HepG2 (cell line): ENCODE measurements around the gene C6orf132. TPM values are rescaled to one million over a fixed set of nuclear protein-coding genes. Genes with fewer than 3 reads are reported as not detected.

ENCODE experiments used
- ADNP ChIP-seq: sonication (generic); formaldehyde crosslinking; IDR thresholded peaks from 2 replicates; pipeline ENCODE4 v1.4.0; 2020; ENCODE audit warnings: missing genetic modification reagents
- ARNTL ChIP-seq: sonication (generic); formaldehyde crosslinking; IDR thresholded peaks from 2 replicates; pipeline ENCODE4 v1.4.0; 2020; ENCODE audit warnings: mild to moderate bottlenecking, missing genetic modification reagents
- FOXA3 ChIP-seq: IDR thresholded peaks from 2 replicates; pipeline ENCODE4 v1.6.1; 2016; ENCODE audit warnings: missing genetic modification reagents, missing compliant biosample characterization
- NR2F2 ChIP-seq: IDR thresholded peaks from 2 replicates; pipeline ENCODE4 v1.6.1; 2012; ENCODE audit warnings: low read depth, inconsistent platforms, borderline replicate concordance
- POGK ChIP-seq: sonication (generic); formaldehyde crosslinking; conservative IDR thresholded peaks from 2 replicates; pipeline ENCODE4 v1.8.0; 2022; ENCODE audit warnings: mild to moderate bottlenecking, moderate library complexity, missing genetic modification reagents
- SAP130 ChIP-seq: IDR thresholded peaks from 2 replicates; pipeline ENCODE4 v1.6.1; 2016; ENCODE audit warnings: low read depth
- SMC3 ChIP-seq: IDR thresholded peaks from 2 replicates; pipeline ENCODE4 v1.6.1; 2011; ENCODE audit warnings: low read length, improper control_type of control experiment
- SMYD3 ChIP-seq: sonication (generic); formaldehyde crosslinking; IDR thresholded peaks from 2 replicates; pipeline ENCODE4 v1.8.1; 2023; ENCODE audit warnings: mild to moderate bottlenecking, missing genetic modification reagents
- SOX13 ChIP-seq, 3 experiments: fragments of 450-650 bp in 1 of 3; sonication (generic) in 1 of 3; formaldehyde crosslinking in 1 of 3; IDR thresholded peaks in 2 of 3; conservative IDR thresholded peaks in 1 of 3; 2 replicates each; pipeline versions ENCODE4 v1.5.0 to v1.6.1; 2016 to 2020; ENCODE audit warnings: antibody characterized with exemption in 1 of 3, mild to moderate bottlenecking in 1 of 3, missing compliant biosample characterization in 1 of 3, missing genetic modification reagents in 1 of 3, moderate library complexity in 1 of 3
- TFDP2 ChIP-seq: sonication (generic); formaldehyde crosslinking; IDR thresholded peaks from 2 replicates; pipeline ENCODE4 v1.4.0; 2020; ENCODE audit warnings: missing genetic modification reagents
- THRA ChIP-seq: sonication (generic); formaldehyde crosslinking; IDR thresholded peaks from 2 replicates; pipeline ENCODE4 v1.4.0; 2020; ENCODE audit warnings: missing genetic modification reagents, borderline replicate concordance
- ZNF121 ChIP-seq: sonication (generic); formaldehyde crosslinking; IDR thresholded peaks from 2 replicates; pipeline ENCODE4 v1.5.0; 2020; ENCODE audit warnings: mild to moderate bottlenecking, missing genetic modification reagents
- ZNF337 ChIP-seq: sonication (generic); formaldehyde crosslinking; IDR thresholded peaks from 2 replicates; pipeline ENCODE4 v1.5.1; 2020; ENCODE audit warnings: missing genetic modification reagents, low read depth, mild to moderate bottlenecking, borderline replicate concordance
- ZNF567 ChIP-seq: sonication (generic); formaldehyde crosslinking; IDR thresholded peaks from 2 replicates; pipeline ENCODE4 v1.8.1; 2023; ENCODE audit warnings: mild to moderate bottlenecking, missing genetic modification reagents, borderline replicate concordance
- ZNF580 ChIP-seq: IDR thresholded peaks from 2 replicates; pipeline ENCODE4 v1.6.1; 2016; ENCODE audit warnings: low read depth, borderline replicate concordance
- ZNF644 ChIP-seq: IDR thresholded peaks from 2 replicates; pipeline ENCODE4 v1.6.1; 2016; ENCODE audit warnings: low read depth
- ZNF670 ChIP-seq: sonication (generic); formaldehyde crosslinking; IDR thresholded peaks from 2 replicates; pipeline ENCODE4 v1.8.0; 2022; ENCODE audit warnings: mild to moderate bottlenecking, missing genetic modification reagents, borderline replicate concordance
- ZSCAN30 ChIP-seq: sonication (generic); formaldehyde crosslinking; IDR thresholded peaks from 2 replicates; pipeline ENCODE4 v1.5.0; 2020; ENCODE audit warnings: mild to moderate bottlenecking, missing genetic modification reagents
- polyA plus RNA-seq, 8 experiments: library from polyadenylated mRNA; depleted of rRNA in 3 of 8; stranded (reverse) in 7 of 8; unstranded in 1 of 8; fragments of >200 nt; fragmentation: Illumina TruSeq in 4 of 8; extraction: Trizol in 4 of 8; gene quantifications; 2 replicates each; pipeline versions ENCODE4 v1.2.1 to v1.2.3, GENCODE V29; 2011 to 2016; ENCODE audit warnings: low read depth in 4 of 8, missing spikeins in 1 of 8, mixed read lengths in 1 of 8; ENCODE audit not compliant: insufficient read depth in 1 of 8
- total RNA-seq, 5 experiments: library from RNA; depleted of rRNA; stranded (reverse); fragments of >200 nt; fragmentation: Illumina TruSeq; extraction: Trizol; gene quantifications; 2 replicates each; pipeline ENCODE4 v1.2.3, GENCODE V29; 2016; ENCODE audit warnings: low read depth in 1 of 5
- TF ChIP-seq, protein P1 (sequence below): sonication (generic); formaldehyde crosslinking; IDR thresholded peaks from 2 replicates; pipeline ENCODE4 v1.9.0; 2022; ENCODE audit warnings: low read depth, missing genetic modification reagents
- TF ChIP-seq, protein P2 (sequence below): fragments of 450-650 bp; IDR thresholded peaks from 2 replicates; pipeline ENCODE4 v1.6.1; 2016

Gene C6orf132
- total and polyA plus RNA-seq, 2 of the 13 experiments (the other 11 are each of a cell fraction or from before 2014, with no cell fraction given), result 0.78 to 3.0 TPM

DNA sequence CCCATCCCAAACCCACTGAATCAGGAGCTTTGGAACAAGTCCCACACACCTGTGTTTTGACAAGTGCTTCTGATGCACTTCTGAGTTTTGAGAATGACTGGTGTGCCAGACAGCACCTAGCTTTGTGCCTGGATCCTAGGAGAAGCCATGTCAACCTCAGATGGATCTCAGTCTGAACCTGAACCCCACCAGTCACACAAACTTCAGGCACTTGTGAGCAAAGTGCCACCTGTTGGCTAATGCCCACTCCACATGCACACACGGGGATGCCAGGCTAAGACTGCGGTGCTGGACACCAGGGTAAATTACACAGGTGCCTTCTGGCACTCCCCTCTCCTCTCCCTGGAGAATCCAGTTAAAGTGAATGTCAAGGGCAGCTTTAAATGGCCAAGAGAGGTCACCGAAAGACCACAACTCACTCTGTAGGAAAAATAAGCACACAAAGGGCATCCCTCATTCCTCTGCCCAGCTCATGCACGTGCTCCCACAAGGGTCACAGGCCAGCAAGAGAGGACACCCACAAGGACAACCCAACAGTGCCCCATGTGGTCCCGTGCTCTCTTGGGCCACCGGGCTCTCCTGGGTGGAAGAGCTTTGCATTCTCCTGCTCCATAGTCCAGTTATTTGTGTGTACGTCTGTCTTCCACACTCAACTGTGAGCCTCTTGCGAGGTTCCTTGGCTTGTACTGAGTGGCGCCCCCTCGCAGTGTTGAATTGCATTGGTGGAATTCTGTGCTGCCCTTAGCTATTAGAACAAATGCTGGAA, 46.5 kb downstream of the C6orf132 start (continued):
- TF ChIP-seq POGK, result 0 out of 2 replicates have a peak, but pooled peaks have one; percentile 37
- no peak for TF ChIP-seq ZNF670 (CRISPR knock-in tag)
- peak; percentile 61; the same call in 1 of the 2 replicates for TF ChIP-seq NR2F2
- peak; percentile 44; the same call in 1 of the 2 replicates for TF ChIP-seq THRA (CRISPR knock-in tag)
- TF ChIP-seq ADNP (CRISPR knock-in tag), result 0 out of 2 replicates have a peak, but pooled peaks have one; percentile 32
- no peak for TF ChIP-seq SOX13 (IDR thresholded peaks at IDR 0.05)
- TF ChIP-seq SOX13 (CRISPR knock-in tag; conservative IDR thresholded peaks at IDR 0.05 in 1 of 2, IDR thresholded peaks at IDR 0.05 in 1 of 2), result peak in 1 of 2 experiments; percentile 61; a peak in 2 of 4 replicates
- 0 out of 2 replicates have a peak, but pooled peaks have one; percentile 29 for TF ChIP-seq TFDP2 (CRISPR knock-in tag)
- 0 out of 2 replicates have a peak, but pooled peaks have one; percentile 7 for TF ChIP-seq ZNF644 (CRISPR knock-in tag)
- peak; percentile 25; the same call in 1 of the 2 replicates for TF ChIP-seq ZNF580 (CRISPR knock-in tag)
- TF ChIP-seq, protein P1, sequence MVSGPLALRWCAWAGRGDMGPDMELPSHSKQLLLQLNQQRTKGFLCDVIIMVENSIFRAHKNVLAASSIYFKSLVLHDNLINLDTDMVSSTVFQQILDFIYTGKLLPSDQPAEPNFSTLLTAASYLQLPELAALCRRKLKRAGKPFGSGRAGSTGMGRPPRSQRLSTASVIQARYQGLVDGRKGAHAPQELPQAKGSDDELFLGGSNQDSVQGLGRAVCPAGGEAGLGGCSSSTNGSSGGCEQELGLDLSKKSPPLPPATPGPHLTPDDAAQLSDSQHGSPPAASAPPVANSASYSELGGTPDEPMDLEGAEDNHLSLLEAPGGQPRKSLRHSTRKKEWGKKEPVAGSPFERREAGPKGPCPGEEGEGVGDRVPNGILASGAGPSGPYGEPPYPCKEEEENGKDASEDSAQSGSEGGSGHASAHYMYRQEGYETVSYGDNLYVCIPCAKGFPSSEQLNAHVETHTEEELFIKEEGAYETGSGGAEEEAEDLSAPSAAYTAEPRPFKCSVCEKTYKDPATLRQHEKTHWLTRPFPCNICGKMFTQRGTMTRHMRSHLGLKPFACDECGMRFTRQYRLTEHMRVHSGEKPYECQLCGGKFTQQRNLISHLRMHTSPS (CRISPR knock-in tag), result peak; percentile 65; the same call in 1 of the 2 replicates
- 0 out of 2 replicates have a peak, but pooled peaks have one; percentile 39 for TF ChIP-seq ZNF337
- TF ChIP-seq SAP130 (CRISPR knock-in tag), result no peak; the same call in 1 of the 2 replicates
- TF ChIP-seq ZNF567 (CRISPR knock-in tag), result no peak
- no peak for TF ChIP-seq ZSCAN30 (CRISPR knock-in tag)
- TF ChIP-seq FOXA3 (CRISPR knock-in tag), result peak; percentile 34
- peak; percentile 42; the same call in 1 of the 2 replicates for TF ChIP-seq ZNF121 (CRISPR knock-in tag)
- TF ChIP-seq SMC3, result peak; percentile 29; the same call in 1 of the 2 replicates
- TF ChIP-seq, protein P2, sequence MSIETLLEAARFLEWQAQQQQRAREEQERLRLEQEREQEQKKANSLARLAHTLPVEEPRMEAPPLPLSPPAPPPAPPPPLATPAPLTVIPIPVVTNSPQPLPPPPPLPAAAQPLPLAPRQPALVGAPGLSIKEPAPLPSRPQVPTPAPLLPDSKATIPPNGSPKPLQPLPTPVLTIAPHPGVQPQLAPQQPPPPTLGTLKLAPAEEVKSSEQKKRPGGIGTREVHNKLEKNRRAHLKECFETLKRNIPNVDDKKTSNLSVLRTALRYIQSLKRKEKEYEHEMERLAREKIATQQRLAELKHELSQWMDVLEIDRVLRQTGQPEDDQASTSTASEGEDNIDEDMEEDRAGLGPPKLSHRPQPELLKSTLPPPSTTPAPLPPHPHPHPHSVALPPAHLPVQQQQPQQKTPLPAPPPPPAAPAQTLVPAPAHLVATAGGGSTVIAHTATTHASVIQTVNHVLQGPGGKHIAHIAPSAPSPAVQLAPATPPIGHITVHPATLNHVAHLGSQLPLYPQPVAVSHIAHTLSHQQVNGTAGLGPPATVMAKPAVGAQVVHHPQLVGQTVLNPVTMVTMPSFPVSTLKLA, result 0 out of 2 replicates have a peak, but pooled peaks have one; percentile 25
- TF ChIP-seq ARNTL, result 0 out of 2 replicates have a peak, but pooled peaks have one; percentile 44
- TF ChIP-seq SMYD3, result no peak
